GM18517 (cell line): Measurements from ENCODE around the gene TTC39B.

Source experiments
- ATAC-seq: cut with Tn5 transposase; IDR thresholded peaks from one replicate; pipeline ENCODE4 v1.9.1; 2021; ENCODE audit warnings: mild to moderate bottlenecking, moderate library complexity; ENCODE audit not compliant: unreplicated experiment

The TTC39B gene

GRCh38 chr9:15137658-15138356, 169.2 kb downstream of the TTC39B start:
- no peak for ATAC-seq

- no peak for ATAC-seq
Observed at GRCh38 chr9:15137089-15137488, 169.9 kb downstream of the TTC39B start.

DNA sequence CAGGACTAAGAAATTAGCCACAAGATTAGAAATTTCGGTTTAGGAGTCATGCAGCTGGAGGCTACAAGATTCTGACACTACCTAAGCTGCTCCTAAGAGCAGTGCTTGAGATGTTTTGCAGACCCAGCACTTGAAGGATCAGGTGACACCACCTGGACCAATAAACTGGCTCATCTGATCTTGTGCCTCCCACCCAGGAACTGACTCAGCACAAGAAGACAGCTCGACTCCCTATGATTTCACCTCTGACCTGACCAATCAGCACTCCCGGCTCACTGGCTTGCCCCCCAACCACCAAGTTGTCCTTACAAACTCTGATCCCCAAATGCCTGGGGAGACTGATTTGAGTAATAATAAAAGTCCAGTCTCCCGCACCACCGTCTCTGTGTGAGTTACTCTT, 170.4 kb downstream of the TTC39B start:
- ATAC-seq = no peak

DNA sequence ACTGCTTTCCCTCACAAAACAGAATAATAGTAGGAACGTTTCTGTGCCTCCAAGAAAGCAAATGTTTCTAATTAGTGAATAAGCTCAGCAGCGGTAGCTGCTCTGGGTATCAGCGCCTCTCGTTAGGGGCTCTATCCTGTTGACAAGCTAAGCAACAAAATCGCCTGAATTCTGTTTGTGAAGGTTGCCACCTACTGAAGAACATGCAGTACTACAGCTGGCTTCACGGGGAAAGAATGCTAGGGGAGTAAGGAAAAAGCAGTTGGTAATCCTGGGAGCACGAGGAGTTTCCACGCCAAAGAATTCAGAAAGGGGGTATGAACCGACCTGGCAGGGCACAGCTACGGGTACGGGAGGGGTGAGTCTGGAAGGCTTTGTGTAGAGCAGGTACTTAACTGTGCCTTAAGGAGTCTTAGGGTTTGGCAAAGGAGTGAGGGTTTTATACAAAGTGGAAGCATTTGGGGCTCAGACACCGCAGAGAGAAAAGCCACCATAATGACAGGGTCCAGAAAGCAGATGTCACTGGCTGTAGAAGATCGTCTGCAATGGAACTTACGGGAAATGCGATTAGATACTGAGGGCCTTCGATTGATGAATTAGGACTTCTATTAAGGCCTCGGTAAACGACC, 171.7 kb downstream of the TTC39B start:
- peak; percentile 92 for ATAC-seq

DNA sequence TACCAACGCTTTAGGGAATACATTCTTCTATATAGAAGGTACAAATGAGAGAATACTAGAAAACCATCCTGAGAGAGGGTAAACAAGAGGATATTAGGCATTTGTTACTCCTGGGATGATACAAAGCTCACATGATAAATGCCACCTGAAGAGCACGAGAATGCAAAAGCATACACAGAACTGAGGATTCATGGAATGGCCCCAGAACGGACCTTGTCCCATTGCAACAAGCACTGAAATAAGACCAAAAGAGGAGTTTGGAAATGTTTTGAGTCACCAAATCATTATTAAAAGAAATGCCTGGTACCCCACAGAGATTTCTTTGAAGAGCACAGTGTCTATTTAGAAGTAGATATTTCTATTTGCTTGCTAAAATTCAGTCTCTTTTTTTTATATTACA, 173.5 kb downstream of the TTC39B start:
- ATAC-seq = no peak

DNA sequence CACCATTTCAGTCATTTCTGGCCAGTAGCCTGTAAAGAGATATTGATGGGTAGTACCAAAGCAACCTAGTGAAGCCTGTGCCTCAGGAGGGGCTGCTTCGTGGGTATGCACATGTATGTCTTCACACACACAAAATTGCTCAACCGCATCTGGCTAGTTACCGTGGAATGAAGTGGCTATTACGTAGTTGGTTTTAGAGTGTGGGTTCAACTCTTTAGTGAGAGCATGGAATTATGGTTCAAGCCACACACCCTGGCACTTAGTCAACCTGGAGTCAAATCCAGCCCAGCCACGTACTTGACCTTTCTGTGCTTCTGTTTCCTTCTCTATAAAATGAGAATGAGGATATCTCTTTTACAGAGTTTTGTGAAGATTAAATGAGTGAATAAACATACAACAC, 174.9 kb downstream of the TTC39B start:
- ATAC-seq = no peak

DNA sequence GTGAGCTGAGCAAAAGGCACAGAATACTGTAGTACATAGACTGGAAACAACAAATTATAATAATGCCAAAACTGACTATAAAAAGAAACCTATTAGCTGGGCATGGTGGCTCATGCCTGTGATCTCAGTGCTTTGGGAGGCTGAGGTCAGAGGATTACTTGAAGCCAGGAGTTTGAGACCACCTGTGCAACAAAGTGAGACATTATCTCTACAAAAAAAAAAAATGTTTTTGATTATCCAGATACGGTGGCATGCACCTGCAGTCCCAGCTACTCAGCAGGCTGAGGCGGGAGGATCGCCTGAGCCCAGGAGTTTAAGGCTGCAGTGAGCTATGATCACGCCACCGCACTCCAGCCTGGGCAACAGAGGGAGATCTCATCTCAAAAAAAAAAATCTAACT, 175.9 kb downstream of the TTC39B start:
- no peak for ATAC-seq

DNA sequence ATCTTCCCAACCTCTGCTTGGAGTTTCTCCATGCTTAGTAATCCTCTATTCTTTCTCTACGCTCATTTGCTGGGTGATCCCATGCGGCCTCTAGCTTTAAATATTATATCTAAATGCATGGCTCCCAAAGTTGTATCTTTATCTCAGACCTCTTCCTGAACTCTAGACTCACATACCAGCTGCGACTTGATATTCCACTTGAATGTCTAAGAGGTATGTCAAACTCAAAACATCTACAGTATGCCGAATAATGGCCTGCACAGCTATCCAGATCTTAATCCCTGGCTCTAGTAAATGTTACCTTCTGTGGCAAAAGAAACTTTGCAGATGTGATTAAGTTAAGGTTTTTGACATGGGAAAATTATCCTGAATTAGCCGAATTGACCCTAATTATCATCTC, 179.2 kb downstream of the TTC39B start:
- no peak for ATAC-seq

DNA sequence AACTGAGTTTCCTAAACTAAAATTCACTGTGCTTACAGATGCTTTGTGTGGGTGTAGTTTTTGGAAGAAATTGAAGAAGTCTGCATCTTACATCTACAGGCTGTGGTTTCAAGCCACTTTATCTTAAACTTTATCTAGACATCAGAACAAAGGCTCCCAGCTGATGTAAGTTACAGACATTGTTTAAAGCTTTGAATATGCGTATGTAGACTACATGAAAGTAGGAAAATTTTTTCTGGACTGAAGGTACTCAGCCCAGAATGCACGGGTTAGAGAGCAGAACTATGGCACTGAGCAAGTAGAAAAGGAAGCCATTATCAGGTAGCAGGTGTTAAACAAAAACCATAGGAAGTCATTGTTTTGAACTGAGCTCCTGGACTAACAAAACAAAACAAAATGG, 185.4 kb downstream of the TTC39B start:
- ATAC-seq = no peak

- ATAC-seq = no peak
Observed at GRCh38 chr9:15116130-15116580, 190.9 kb downstream of the TTC39B start.

- ATAC-seq = no peak
Observed at GRCh38 chr9:15115702-15116101, 191.3 kb downstream of the TTC39B start.

DNA sequence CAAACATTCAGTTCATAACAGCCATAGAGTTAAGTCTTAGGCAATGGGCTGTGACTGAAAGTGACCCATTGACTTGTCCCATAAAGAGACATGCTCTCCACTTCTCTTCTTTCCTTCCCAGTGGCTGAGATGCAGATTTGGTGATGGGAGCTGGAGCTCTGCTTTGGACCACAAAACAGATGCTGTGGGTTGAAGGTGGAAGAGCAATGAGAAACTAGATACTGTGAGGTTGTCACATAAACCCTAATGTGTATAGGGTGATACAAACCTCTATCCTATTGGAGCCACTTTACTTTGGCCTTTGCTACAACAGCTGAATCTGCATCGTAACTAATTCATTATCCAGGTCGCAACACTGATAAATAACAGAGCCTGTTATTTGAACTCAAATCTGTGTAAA, 192.0 kb downstream of the TTC39B start:
- no peak for ATAC-seq
